Skin of body (tissue), 2 donors: ENCODE data around the gene RBKS. TPM values are rescaled to one million over a fixed set of nuclear protein-coding genes. Genes with fewer than 3 reads are reported as not detected.

Source experiments
- DNase-seq: peaks from one replicate; lab custom pipeline; 2025; lab: John Stamatoyannopoulos, UW
- total RNA-seq: library from RNA; depleted of rRNA; stranded (reverse); fragments of >200 nt; gene quantifications from one replicate; pipeline ENCODE4 v1.2.3, GENCODE V29; 2014

Gene RBKS
- total RNA-seq, 1 donor from 2014 or later, result 1.2 TPM

DNA sequence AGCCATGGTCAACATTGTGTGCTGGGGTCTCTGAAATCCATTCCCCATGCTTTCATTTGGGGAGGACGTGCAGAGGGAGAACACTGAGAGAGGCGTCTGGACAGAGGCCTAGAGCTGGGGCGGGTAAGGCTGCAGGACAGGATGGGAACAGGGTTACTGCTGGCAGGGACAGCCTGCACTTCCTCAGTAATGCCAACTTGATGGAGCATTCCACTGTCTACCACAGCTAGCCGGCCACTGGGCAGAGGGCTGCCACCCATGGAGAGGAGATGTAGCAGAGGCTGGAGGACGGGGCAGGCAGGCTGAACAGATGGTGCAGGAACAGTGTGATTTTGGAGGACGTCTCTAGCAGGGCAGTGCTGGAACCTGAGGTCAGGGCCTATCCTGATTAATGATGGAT is 89.3 kb downstream of the RBKS start:
- DNase-seq, result no peak

DNA sequence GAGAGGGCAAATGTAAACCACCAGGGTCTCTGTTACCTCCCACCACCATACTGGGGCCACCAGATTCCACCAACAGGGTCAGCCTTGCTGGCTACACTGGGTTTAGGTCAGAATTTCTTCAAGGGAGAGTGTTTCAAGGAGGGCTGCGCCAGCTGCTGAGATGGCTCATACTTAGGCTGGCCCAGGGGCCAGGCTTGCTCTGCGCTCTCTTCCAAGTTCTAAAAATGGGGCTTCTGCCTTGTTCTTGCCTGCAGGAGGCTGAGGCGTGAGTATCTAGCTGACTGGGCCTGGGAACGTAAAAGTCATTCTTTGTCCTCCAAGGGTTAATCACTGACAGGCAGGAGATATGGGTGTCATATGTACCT is 90.6 kb downstream of the RBKS start:
- no peak for DNase-seq

DNA sequence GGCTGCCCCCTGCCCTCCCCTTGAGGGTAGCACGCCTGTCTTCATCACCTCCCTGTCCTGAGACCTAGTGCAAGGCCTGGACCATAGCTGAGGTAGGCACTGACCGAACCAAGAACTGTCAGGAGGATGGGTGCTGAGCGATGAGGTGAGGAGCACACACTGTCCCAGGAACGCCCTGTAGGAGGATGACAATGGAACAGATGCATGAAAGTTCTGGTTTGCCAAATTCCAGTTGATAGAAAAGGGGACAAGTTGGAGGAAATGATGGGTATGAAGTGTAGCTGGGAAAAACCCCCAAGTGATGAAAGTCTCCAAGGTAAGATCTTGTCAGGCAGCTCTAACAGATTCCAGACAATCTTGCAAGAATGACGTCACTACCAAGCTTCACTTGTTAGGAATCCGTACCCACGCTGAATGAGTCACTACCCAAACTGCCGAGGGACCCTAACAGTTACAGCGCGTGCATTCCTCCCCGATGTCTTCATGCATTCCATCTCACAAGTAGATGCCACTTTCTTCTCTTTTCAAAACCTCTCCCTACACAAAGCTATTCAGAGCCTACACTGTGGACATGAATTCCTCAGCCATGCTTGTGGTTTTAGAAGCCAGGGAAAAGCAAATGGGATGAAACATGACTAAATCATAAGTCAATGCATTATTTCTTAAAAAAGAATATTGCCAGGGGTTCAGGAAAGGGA is 91.1 kb downstream of the RBKS start:
- peak; percentile 89 for DNase-seq

DNA sequence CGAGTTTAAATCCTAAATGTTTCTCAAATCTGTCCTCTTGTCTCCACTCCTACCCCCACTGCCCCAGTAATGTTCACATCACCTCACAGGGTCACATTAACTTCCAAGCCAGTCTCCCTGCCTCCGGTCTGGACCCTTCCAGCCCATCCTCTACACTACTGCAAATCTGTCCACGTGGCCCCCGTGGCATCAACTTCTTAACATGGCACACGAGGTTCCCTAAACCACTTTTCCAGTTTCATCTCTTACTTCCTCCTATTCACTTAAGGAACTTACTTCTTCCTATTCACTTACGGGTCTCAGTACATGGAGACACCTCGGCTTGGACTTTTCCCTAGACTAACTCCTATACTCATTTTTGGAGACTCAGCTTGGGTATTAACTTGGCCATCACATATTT is 91.7 kb downstream of the RBKS start:
- DNase-seq, result no peak

GRCh38 chr2:27797841-27798240 is 92.3 kb downstream of the RBKS start:
- DNase-seq, result no peak

DNA sequence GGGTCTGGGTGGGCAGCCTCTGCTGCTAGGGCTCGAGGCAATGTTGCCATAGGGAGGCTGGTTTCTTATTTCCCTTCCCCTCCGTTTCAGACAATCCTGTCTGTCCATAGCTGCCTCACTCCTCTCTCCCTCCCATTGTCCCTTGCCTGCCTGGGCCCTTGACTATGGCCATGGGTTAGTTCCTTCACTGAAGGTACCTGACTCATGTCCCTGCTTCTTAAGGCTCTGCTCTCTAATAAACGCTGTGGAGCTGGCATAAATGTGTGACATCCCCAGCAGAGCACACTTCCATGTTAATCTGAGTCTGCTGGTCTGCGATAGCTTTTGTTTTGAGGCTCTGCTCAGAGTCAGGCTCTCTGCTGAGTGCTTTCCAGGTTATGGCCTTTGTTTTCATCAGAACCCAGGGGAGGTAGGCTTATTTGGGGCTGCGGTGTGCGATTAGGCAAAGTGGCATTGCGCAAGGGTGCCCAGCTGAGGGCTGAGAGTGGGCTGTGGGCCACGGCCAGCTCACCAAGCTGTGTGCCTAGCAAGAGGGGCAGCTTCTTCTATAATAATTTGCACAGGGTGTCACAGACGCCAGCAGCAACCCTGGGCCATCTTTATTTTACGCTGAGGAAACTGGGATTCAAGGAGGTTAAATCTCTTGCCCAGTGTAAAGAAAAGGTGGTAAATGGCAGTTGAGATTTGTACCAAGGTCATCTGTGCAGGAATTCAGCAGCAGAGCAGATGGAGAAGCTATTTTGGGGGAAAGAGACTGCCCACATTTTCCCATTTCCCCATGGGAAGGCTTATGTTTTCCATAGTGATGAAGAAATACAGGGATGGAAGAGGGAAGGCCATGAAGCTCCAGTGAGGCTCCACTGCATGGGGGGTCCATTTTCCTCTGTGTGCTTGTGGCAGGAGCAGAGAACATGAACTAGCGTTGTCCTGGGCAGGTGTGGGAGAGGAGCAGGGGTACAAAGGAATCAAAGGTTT is 93.1 kb downstream of the RBKS start:
- no peak for DNase-seq

DNA sequence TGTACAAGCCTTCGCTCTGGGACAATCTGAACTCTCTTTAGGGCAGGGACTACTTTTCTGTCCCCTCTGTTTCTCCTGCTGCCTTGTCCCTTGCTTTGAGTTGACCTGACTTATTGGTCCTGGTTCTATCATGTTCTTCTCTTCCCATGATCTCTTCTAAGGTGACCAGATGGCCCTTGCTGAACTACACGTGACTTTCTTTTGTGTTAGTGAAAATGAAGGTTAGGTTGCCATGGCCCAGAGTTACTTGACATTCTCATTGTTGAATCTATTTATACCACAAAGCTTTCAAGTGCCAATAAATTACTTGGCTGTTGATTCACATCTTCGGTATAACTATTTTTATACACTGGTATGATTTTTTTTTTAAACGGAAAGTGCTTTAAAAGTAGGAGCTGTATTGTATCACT is 94.3 kb downstream of the RBKS start:
- DNase-seq, result no peak

DNA sequence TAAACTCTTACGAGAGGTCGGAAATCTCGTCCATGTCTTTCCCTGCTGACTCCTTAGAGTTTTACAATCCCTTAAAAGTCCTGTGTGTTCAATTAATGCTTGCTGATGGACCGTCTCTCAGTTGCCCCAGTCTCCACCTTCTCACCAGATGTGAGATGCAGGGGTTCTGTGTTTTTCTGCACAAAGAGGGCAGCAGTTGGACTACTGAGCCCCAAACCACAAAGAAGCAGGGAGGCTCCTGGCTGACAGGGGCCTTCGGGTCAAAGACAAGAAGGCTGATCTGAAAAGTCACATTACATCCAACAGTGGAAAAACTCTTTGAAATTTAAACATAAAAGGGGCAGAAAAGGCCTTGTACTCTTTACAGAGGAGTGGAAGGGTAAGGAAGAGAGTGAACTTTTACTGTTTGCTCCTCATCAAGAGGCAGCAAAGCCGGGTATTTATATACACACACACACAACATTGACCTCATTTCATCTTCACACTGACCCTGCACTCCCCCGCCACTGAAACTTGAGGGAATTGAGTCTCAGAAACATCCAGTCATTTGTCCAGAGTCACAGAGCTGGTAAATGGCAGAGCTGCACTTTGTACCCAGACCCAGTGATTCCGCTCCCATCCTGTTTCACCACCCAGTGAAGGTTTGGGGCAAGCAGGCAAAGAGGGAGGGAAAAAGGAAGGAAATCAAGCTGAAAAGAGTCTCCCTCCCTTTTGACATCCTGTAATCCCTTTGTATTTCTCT is 94.9 kb downstream of the RBKS start:
- DNase-seq, result no peak

DNA sequence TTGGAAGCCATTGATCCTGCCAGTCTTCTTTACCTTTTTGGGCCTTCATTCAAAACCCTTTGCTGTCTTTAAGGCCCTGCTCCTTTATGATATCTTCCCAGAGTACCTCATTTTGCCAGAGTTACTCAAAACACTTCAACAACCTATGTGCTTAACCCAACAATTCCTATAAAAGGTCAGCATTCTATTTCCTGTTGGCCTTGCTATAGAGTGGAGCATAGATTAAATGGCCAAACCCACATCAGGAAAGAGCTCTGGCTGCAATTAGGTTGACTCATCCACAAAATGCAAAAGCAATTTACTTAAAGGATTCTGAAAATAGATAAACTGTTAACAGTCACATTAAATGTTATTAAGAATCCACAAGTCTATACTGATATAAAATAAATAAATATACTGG is 97.4 kb downstream of the RBKS start:
- DNase-seq, result no peak

GRCh38 chr2:27790796-27791195 is 99.4 kb downstream of the RBKS start:
- DNase-seq, result no peak

DNA sequence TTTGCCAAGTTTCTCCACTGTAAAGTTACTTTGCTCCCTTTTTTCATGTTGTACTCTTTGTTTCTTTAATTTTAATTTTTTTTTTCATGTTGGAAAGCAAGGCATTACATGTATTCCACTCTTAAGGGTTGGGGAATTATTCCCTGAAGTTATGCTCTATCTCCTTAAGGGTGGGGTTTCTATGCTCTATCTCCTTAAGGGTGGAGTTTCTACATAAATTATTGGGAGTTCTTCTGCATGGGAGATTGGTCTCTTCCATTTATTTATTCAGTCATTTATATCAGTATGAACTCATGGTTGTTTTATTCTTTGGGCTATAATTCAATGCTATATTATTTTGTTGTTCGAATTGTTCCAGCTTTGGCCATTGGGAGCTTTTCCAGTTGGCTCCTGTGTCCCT is 107.5 kb downstream of the RBKS start:
- DNase-seq, result no peak

- no peak for DNase-seq
Measured at GRCh38 chr2:27781496-27781895, 108.7 kb downstream of the RBKS start.

DNA sequence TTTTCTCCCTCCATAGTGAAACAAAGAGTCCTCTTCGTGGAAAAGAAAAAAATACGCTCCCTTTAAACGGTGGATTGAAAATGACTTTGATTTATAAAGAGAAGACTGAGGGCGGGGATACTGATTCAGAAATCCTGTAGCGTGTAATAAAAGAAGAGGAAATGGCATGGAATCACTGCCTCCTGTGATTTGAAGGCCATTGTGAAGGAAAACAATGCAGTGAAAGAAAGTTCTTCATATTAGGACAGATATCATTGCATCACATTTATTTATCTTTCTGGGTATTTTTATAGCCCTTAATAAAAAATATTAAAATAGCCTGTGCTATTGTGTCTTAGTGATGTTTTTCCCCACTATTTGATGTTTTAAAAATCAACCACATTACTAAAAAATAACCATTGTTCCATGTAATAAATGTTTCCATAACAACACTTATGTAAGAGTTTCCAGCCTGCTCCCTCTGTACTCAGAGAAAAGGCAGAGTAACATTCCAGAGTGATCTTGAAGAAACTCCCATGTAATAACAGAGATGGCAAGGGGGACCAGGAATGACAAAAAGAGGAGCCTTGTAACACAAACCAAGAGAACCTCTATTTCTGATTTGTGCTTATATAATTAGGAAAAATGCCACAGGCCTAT is 110.7 kb downstream of the RBKS start:
- no peak for DNase-seq

GRCh38 chr2:27776696-27777095 is 113.5 kb downstream of the RBKS start:
- no peak for DNase-seq

- no peak for DNase-seq
Measured at GRCh38 chr2:27776097-27776496, 114.1 kb downstream of the RBKS start.

DNA sequence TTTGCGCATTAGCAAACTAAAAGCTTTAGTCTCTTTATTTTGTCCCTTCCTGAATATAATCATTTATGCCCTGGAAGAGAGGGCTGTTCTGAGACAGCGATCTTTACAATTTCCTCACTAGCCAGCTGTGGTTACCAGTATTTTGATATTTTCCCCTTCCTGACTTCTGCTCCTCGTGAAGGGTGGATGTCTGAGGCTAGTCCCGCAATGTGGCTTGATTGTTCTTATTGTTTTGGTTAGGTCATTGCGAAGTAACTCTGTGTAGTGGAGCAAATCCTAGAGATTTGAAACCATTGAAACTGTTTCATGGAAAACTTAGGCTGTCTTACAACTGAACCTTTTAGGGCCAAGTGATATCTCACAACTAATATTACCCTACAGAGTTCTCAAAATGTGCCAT is 116.2 kb downstream of the RBKS start:
- no peak for DNase-seq

DNA sequence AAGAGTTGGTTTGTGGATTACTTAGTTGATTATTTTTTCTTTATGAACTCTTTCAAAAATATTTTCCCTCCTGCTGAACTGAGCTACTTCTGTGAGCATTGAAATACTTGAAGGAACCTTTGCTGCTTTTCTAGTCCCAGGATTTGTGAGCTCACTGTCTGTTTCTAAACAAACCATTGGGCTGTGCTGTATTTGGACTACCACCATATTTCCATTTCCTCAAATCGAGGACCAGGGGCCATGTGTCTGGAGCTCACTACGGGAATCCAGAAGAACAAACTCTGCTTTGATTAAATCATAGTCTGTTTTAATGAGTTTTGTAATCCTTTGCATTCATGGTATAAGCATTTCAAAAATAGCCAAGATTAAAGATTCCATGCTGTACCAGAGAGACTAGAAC is 117.4 kb downstream of the RBKS start:
- DNase-seq, result no peak

GRCh38 chr2:27771548-27772335 is 118.4 kb downstream of the RBKS start, which contains the start of gene MRPL33:
Gene MRPL33, plus strand, starts transcription at chr2:27771719. Its CDS starts 59 bp downstream, at chr2:27771778.
- DNase-seq, result peak; percentile 84

DNA sequence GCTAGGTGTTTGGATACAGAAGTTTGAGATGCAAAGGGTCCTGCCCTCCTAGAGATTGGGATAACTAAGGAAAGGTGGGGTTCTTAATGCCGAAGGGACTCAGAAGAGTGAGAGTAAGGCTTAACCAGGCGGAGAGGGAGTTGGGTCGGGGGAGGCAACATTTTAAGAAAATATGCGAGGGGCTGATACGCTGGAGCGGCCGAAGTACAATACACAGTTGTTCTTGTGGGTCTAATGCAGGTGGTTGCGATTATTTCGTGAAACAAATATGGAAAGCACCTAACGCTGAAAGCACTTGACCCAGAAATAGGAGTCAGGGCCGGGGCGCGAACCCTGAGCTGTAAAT is 119.0 kb downstream of the RBKS start:
- DNase-seq, result no peak

DNA sequence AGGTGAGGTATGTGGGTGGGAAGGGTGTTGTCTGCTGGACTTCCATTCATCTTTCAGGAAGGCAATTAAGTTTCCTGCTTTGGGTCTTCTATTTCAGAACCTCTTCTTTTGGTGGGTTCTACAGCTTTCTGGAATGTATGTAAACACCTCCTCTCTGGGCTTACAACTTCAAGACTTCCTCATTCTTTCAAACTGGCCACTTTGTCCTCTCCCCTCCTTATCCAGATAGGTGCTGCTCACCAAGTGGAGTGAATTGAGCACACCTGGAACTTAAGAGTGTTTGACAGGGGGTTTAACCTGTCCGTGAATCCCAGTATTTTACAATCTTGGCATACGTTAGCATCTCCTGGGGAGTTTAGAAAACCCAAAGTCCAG is 123.9 kb downstream of the RBKS start:
- no peak for DNase-seq
